Ascending aorta (tissue), 2 donors: ENCODE results near the gene LRRC40. TPM values are rescaled to one million over a fixed set of nuclear protein-coding genes. Genes with fewer than 3 reads are reported as not detected.

Experiments used
- DNase-seq, 2 donors: peaks; one replicate each; pipeline ENCODE4 v3.0.0-alpha.2; 2019; ENCODE audit warnings: low spot score in 2 of 2
- H3K27ac ChIP-seq, 2 donors: fragments of 200-600 bp; sonication (generic); one replicate each; pipeline ENCODE4 v1.5.1; 2016 to 2017; ENCODE audit warnings: mild to moderate bottlenecking in 1 of 2
- H3K27me3 ChIP-seq: fragments of 200-600 bp; sonication (generic); one replicate; pipeline ENCODE4 v1.5.1; 2017
- H3K36me3 ChIP-seq, 2 donors: fragments of 200-600 bp; sonication (generic); one replicate each; pipeline ENCODE4 v1.5.1; 2016
- H3K4me1 ChIP-seq, 2 donors: fragments of 200-600 bp; sonication (generic); one replicate each; pipeline ENCODE4 v1.5.1; 2016 to 2017; ENCODE audit warnings: mild to moderate bottlenecking in 1 of 2
- H3K4me3 ChIP-seq, 2 donors: fragments of 200-600 bp; sonication (generic); one replicate each; pipeline ENCODE4 v1.5.1; 2016 to 2017; ENCODE audit warnings: mild to moderate bottlenecking in 1 of 2
- H3K9me3 ChIP-seq, 2 donors: fragments of 200-600 bp; sonication (generic); one replicate each; pipeline ENCODE4 v1.5.1; 2016
- CTCF ChIP-seq, 3 experiments: fragments of 200-600 bp in 2 of 3; fragments of 450-650 bp in 1 of 3; sonication (generic) in 2 of 3; IDR thresholded peaks; one replicate each; pipeline ENCODE4 v1.5.1; 2016 to 2019; ENCODE audit warnings: antibody characterized with exemption in 3 of 3, mild to moderate bottlenecking in 1 of 3, moderate library complexity in 1 of 3
- intact Hi-C: fragments of 100-400 bp; cut with DNase I; formaldehyde crosslinking; loops from one replicate; pipeline ENCODE4 v1.15.1; 2023
- total RNA-seq: library from RNA; depleted of rRNA; stranded (reverse); fragments of >200 nt; gene quantifications from one replicate; pipeline ENCODE4 v1.1.0, GENCODE V29; 2016

The LRRC40 gene
- total RNA-seq, 1 donor from 2014 or later, result 10.6 TPM

GRCh38 chr1:70134148-70134547 is 71.2 kb downstream of the LRRC40 start:
- no peaks in the 10 kb centered on the region for H3K9me3 ChIP-seq
- no peaks in the 10 kb centered on the region for H3K36me3 ChIP-seq
- intact Hi-C loops, result no loop called here
- no peak overlapping the region for H3K27ac ChIP-seq
- no peak for DNase-seq
- no peak overlapping the region for H3K4me3 ChIP-seq
- no peaks in the 10 kb centered on the region for H3K27me3 ChIP-seq
- no peaks in the 10 kb centered on the region for H3K4me1 ChIP-seq
- no peak for TF ChIP-seq CTCF (IDR thresholded peaks at IDR 0.05)

GRCh38 chr1:70117046-70117445 is 88.3 kb downstream of the LRRC40 start:
- H3K4me1 ChIP-seq, result no peaks in the 10 kb centered on the region
- DNase-seq, result no peak
- H3K4me3 ChIP-seq, result no peak overlapping the region
- TF ChIP-seq CTCF (IDR thresholded peaks at IDR 0.05), result no peak
- no peaks in the 10 kb centered on the region for H3K36me3 ChIP-seq
- no peaks in the 10 kb centered on the region for H3K9me3 ChIP-seq
- intact Hi-C loops, result no loop called here
- H3K27ac ChIP-seq, result no peak overlapping the region
- H3K27me3 ChIP-seq, result no peaks in the 10 kb centered on the region

- DNase-seq, result no peak
- TF ChIP-seq CTCF (IDR thresholded peaks at IDR 0.05), result no peak
- Histone ChIP-seq H3K27ac (no peak overlapping the region), H3K36me3 (no peaks in the 10 kb centered on the region), H3K9me3 (no peaks in the 10 kb centered on the region), H3K27me3 (no peaks in the 10 kb centered on the region), H3K4me1 (no peaks in the 10 kb centered on the region), H3K4me3 (no peak overlapping the region)
- intact Hi-C loops, result no loop called here
Measured at GRCh38 chr1:70115315-70115714, 90.1 kb downstream of the LRRC40 start.

- no peak for DNase-seq
- H3K4me1 ChIP-seq, result no peaks in the 10 kb centered on the region
- intact Hi-C loops, result no loop called here
Measured at GRCh38 chr1:70112838-70113237, 92.5 kb downstream of the LRRC40 start.

GRCh38 chr1:70109241-70109640 is 96.1 kb downstream of the LRRC40 start:
- no peak for DNase-seq
- TF ChIP-seq CTCF (IDR thresholded peaks at IDR 0.05), result no peak
- no peak overlapping the region for H3K4me3 ChIP-seq
- intact Hi-C loops, result no loop called here
- no peaks in the 10 kb centered on the region for H3K4me1 ChIP-seq
- no peak overlapping the region for H3K27ac ChIP-seq
- H3K27me3 ChIP-seq, result no peaks in the 10 kb centered on the region
- H3K36me3 ChIP-seq, result no peaks in the 10 kb centered on the region
- no peaks in the 10 kb centered on the region for H3K9me3 ChIP-seq

More at GRCh38 chr1:70112838-70113237, 92.5 kb downstream of the LRRC40 start:
- Histone ChIP-seq H3K4me3 (no peak overlapping the region), H3K27ac (no peak overlapping the region), H3K9me3 (no peaks in the 10 kb centered on the region), H3K27me3 (no peaks in the 10 kb centered on the region), H3K36me3 (no peaks in the 10 kb centered on the region)
- TF ChIP-seq CTCF (IDR thresholded peaks at IDR 0.05), result no peak

- intact Hi-C loops, result no loop called here
- no peak for DNase-seq
- Histone ChIP-seq H3K4me3 (no peak overlapping the region), H3K36me3 (no peaks in the 10 kb centered on the region), H3K27me3 (no peaks in the 10 kb centered on the region), H3K9me3 (no peaks in the 10 kb centered on the region), H3K27ac (no peak overlapping the region), H3K4me1 (no peaks in the 10 kb centered on the region)
- no peak for TF ChIP-seq CTCF (IDR thresholded peaks at IDR 0.05)
Measured at GRCh38 chr1:70103770-70104169, 101.6 kb downstream of the LRRC40 start.
